Measurements from ENCODE around the gene AMOTL1.

AMOTL1 gene

GRCh38 chr11:94858012-94858705 is 90.0 kb downstream of the AMOTL1 start:
- no peak for DNase-seq

- DNase-seq, result no peak
Observed at GRCh38 chr11:94860333-94860732, 92.2 kb downstream of the AMOTL1 start.

GRCh38 chr11:94861306-94861845 is 93.2 kb downstream of the AMOTL1 start:
- no peak for DNase-seq

GRCh38 chr11:94862926-94863880 is 95.0 kb downstream of the AMOTL1 start:
- DNase-seq, result no peak

GRCh38 chr11:94864506-94865045 is 96.4 kb downstream of the AMOTL1 start:
- DNase-seq, result no peak

- DNase-seq, result no peak
Observed at GRCh38 chr11:94866231-94866822, 98.2 kb downstream of the AMOTL1 start.

GRCh38 chr11:94866936-94867795 is 99.0 kb downstream of the AMOTL1 start:
- no peak for DNase-seq

GRCh38 chr11:94868468-94868867 is 100.3 kb downstream of the AMOTL1 start:
- DNase-seq, result no peak

GRCh38 chr11:94869186-94869585 is 101.0 kb downstream of the AMOTL1 start:
- DNase-seq, result no peak

- DNase-seq, result no peak
Observed at GRCh38 chr11:94870422-94870821, 102.3 kb downstream of the AMOTL1 start.

GRCh38 chr11:94871491-94872185 is 103.5 kb downstream of the AMOTL1 start:
- DNase-seq, result no peak

- no peak for DNase-seq
Observed at GRCh38 chr11:94873916-94874540, 105.9 kb downstream of the AMOTL1 start.

GRCh38 chr11:94876222-94876621 is 108.1 kb downstream of the AMOTL1 start:
- DNase-seq, result no peak

- DNase-seq, result peak; percentile 84
Observed at GRCh38 chr11:94876645-94877442, 108.7 kb downstream of the AMOTL1 start.

- DNase-seq, result no peak
Observed at GRCh38 chr11:94877443-94878200, 109.5 kb downstream of the AMOTL1 start.

- no peak for DNase-seq
Observed at GRCh38 chr11:94879006-94879405, 110.8 kb downstream of the AMOTL1 start.

GRCh38 chr11:94880216-94880615 is 112.1 kb downstream of the AMOTL1 start:
- no peak for DNase-seq

GRCh38 chr11:94882931-94883330 is 114.8 kb downstream of the AMOTL1 start:
- DNase-seq, result no peak

- no peak for DNase-seq
Observed at GRCh38 chr11:94883878-94884277, 115.7 kb downstream of the AMOTL1 start.
